Frontal cortex (tissue), 4 donors: ENCODE results near the gene RFC1. TPM values are rescaled to one million over a fixed set of nuclear protein-coding genes. Genes with fewer than 3 reads are reported as not detected.
"Not testable (repeated sequence)": the region's sequence is repeated elsewhere in the genome, so short reads cannot be mapped to it uniquely, and the experiment has no call there.

Experiments used
- DNase-seq, 2 donors: peaks; one replicate each; pipeline ENCODE4 v3.0.0; 2012; ENCODE audit warnings: low spot score in 2 of 2
- FAIRE-seq: peaks from 2 replicates; lab custom pipeline; 2012; peaks lifted over from hg19 to GRCh38; lab: Jason Lieb, UNC
- total RNA-seq: library from RNA; depleted of rRNA; stranded (reverse); fragments of >200 nt; gene quantifications from one replicate; pipeline ENCODE4 v1.2.3, GENCODE V29; 2014
- donor health status: control.
- donor health status: control.
- donor health status: control.

The RFC1 gene
- total RNA-seq, 1 donor from 2014 or later: 55.0 TPM

GRCh38 chr4:39320381-39321115, 45.6 kb downstream of the RFC1 start:
- FAIRE-seq (no peak), DNase-seq (no peak)

- FAIRE-seq (no peak), DNase-seq (no peak)
Measured at GRCh38 chr4:39319676-39320075, 46.5 kb downstream of the RFC1 start.

GRCh38 chr4:39312816-39313215, 53.3 kb downstream of the RFC1 start:
- FAIRE-seq: no peak
- no peak for DNase-seq

GRCh38 chr4:39308611-39309010, 57.6 kb downstream of the RFC1 start:
- FAIRE-seq: no peak
- no peak for DNase-seq

GRCh38 chr4:39305912-39306677, 60.1 kb downstream of the RFC1 start:
- DNase-seq (no peak), FAIRE-seq (no peak)

- FAIRE-seq: no peak
- no peak for DNase-seq
Measured at GRCh38 chr4:39304651-39305050, 61.5 kb downstream of the RFC1 start.

- FAIRE-seq (no peak), DNase-seq (no peak)
Measured at GRCh38 chr4:39303871-39304270, 62.3 kb downstream of the RFC1 start.

- FAIRE-seq (no peak), DNase-seq (no peak)
Measured at GRCh38 chr4:39302901-39303300, 63.3 kb downstream of the RFC1 start.

- DNase-seq: no peak
- FAIRE-seq: no peak
Measured at GRCh38 chr4:39295784-39296183, 70.4 kb downstream of the RFC1 start.

GRCh38 chr4:39292433-39292832, 73.7 kb downstream of the RFC1 start:
- not testable (repeated sequence) for FAIRE-seq, DNase-seq

GRCh38 chr4:39291686-39292085, 74.5 kb downstream of the RFC1 start:
- FAIRE-seq: no peak
- DNase-seq: no peak

- FAIRE-seq (no peak), DNase-seq (no peak)
Measured at GRCh38 chr4:39287223-39287622, 78.9 kb downstream of the RFC1 start.

- FAIRE-seq (no peak), DNase-seq (no peak)
Measured at GRCh38 chr4:39286263-39286662, 79.9 kb downstream of the RFC1 start.

GRCh38 chr4:39285853-39286252, 80.3 kb downstream of the RFC1 start:
- DNase-seq (no peak), FAIRE-seq (no peak)

GRCh38 chr4:39285111-39285795, 80.9 kb downstream of the RFC1 start:
- FAIRE-seq (no peak), DNase-seq (no peak)

- FAIRE-seq (peak; percentile 21), DNase-seq (no peak)
Measured at GRCh38 chr4:39280770-39281169, 85.4 kb downstream of the RFC1 start.

GRCh38 chr4:39279416-39279815, 86.7 kb downstream of the RFC1 start:
- no peak for FAIRE-seq

GRCh38 chr4:39278476-39278875, 87.7 kb downstream of the RFC1 start:
- no peak for DNase-seq
- no peak for FAIRE-seq

More at GRCh38 chr4:39279416-39279815, 86.7 kb downstream of the RFC1 start:
- DNase-seq: no peak

- not testable (repeated sequence) for DNase-seq, FAIRE-seq
Measured at GRCh38 chr4:39277661-39278060, 88.5 kb downstream of the RFC1 start.

- FAIRE-seq (no peak), DNase-seq (no peak)
Measured at GRCh38 chr4:39274503-39274902, 91.7 kb downstream of the RFC1 start.

- no peak for DNase-seq
- FAIRE-seq: no peak
Measured at GRCh38 chr4:39263895-39264294, 102.3 kb downstream of the RFC1 start.
